ENCODE data around the gene EPAS1. TPM values are rescaled to one million over a fixed set of nuclear protein-coding genes. Genes with fewer than 3 reads are reported as not detected.
A peak's percentile ranks its signal among the peaks of the same experiment; 100 is the strongest.

EPAS1 gene
- total and polyA plus RNA-seq, 7 donors: 39.2 to 123 (median 80.4) TPM

DNA sequence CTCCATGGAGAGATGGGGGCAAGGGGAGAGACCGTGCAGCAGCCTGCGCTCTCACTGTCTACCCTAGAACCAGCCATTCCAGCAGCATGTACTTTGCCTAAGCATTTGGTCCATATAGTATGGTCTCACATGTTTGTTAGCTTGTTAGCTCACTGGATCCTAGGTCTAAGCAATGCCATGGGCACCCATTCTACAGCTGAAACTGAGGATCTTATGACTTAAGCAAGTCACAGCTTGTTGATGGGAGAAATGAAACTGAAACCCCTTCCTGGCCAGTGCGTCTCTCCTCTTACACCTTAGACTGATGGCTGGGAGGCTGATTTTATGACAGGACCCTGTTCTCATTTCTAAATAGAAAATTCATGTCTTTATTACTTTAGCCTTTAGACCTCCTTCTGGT lies 90.1 kb downstream of the EPAS1 start:
- no peaks in the 10 kb centered on the region for H3K4me1 ChIP-seq
- 88 to 96% (median 89%) methylated on average over 3 of the region's 3 CpGs for WGBS, 3 donors
- ATAC-seq (no peak), DNase-seq (no peak)
- peaks cover 3 to 49% of the 10 kb centered on the region in 2 donors for H3K36me3 ChIP-seq (ENCODE audit: insufficient read depth in 1 of 2, low read depth in 1 of 2)
- no peak overlapping the region for H3K4me3 ChIP-seq
- intact Hi-C loops (cut with DNase I): no loop called here
- H3K27ac ChIP-seq: no peak overlapping the region
- no peaks in the 10 kb centered on the region for H3K9me3 ChIP-seq
- H3K27me3 ChIP-seq (ENCODE audit: insufficient read depth in 3 of 3, low read length in 2 of 3): no peaks in the 10 kb centered on the region
- TF ChIP-seq, protein P1, sequence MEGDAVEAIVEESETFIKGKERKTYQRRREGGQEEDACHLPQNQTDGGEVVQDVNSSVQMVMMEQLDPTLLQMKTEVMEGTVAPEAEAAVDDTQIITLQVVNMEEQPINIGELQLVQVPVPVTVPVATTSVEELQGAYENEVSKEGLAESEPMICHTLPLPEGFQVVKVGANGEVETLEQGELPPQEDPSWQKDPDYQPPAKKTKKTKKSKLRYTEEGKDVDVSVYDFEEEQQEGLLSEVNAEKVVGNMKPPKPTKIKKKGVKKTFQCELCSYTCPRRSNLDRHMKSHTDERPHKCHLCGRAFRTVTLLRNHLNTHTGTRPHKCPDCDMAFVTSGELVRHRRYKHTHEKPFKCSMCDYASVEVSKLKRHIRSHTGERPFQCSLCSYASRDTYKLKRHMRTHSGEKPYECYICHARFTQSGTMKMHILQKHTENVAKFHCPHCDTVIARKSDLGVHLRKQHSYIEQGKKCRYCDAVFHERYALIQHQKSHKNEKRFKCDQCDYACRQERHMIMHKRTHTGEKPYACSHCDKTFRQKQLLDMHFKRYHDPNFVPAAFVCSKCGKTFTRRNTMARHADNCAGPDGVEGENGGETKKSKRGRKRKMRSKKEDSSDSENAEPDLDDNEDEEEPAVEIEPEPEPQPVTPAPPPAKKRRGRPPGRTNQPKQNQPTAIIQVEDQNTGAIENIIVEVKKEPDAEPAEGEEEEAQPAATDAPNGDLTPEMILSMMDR (IDR thresholded peaks at IDR 0.05): no peak

DNA sequence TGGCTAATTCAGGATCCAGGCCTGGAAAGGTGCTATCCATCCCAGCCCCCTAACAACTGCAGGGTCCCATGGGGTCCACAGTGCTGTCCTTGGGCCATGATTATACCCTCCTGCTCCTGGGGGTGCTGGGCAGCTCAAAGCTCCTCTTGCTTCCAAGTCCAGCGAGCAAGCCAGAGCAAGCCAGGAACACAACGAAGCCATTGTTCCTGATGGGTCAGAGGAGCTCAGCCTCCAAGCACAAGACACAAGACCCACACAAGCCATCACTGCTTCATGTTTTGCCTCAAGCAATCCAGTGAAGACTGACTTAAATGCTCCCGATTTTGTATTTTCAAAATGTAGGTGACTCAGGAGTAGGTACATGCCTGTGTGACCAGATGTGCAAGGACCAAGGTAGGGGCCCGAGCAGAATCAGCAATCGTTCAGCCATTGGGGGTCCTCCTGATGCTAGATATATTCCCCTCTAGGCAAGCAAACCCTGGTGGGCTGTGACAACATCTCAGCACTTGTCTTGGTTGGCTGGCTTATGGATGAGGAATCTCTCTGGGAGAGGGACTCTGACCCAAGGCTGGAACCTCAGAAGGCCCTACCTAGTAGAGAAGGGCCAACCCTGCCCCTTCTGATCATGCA lies 90.8 kb downstream of the EPAS1 start:
- H3K9me3 ChIP-seq: no peaks in the 10 kb centered on the region
- DNase-seq (no peak), ATAC-seq (no peak)
- H3K27ac ChIP-seq: no peak overlapping the region
- TF ChIP-seq, protein P1 (IDR thresholded peaks at IDR 0.05): no peak
- H3K36me3 ChIP-seq (ENCODE audit: insufficient read depth in 1 of 2, low read depth in 1 of 2): peaks cover 3 to 42% of the 10 kb centered on the region in 2 donors
- H3K4me3 ChIP-seq: no peak overlapping the region
- 83 to 93% (median 90%) methylated on average over 5 of the region's 5 CpGs for WGBS, 3 donors
- intact Hi-C loops (cut with DNase I): no loop called here
- no peaks in the 10 kb centered on the region for H3K4me1 ChIP-seq
- H3K27me3 ChIP-seq (ENCODE audit: insufficient read depth in 3 of 3, low read length in 2 of 3): no peaks in the 10 kb centered on the region

DNA sequence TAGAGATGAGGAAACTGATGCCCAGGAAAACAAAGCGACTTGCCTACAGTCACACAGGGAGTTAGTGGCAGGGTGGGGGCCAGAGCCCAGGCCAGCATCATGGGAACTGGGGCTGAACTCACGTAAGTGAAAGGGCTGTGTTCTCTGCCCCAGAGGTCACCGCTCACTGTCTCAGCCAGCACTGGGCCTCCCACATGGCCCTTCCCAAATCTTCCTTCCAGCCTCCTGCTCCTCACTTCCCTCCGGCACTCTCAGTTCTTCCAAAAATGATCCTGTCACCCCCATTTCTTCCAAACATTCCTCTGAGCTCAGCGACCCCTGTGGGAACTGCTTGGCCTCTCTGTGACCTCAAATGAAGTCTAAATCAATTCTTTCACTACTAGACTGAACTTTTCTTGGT lies 91.7 kb downstream of the EPAS1 start:
- no peak overlapping the region for H3K4me3 ChIP-seq
- ATAC-seq: peak in 3 of 4 donors; percentile 17 to 42 (median 26)
- TF ChIP-seq, protein P1 (IDR thresholded peaks at IDR 0.05): no peak
- no peaks in the 10 kb centered on the region for H3K9me3 ChIP-seq
- H3K27me3 ChIP-seq (ENCODE audit: insufficient read depth in 3 of 3, low read length in 2 of 3): no peaks in the 10 kb centered on the region
- intact Hi-C loops (cut with DNase I): no loop called here
- H3K27ac ChIP-seq: no peak overlapping the region
- H3K36me3 ChIP-seq (ENCODE audit: insufficient read depth in 1 of 2, low read depth in 1 of 2): peaks cover 3 to 34% of the 10 kb centered on the region in 2 donors
- 81 to 86% (median 82%) methylated on average over 5 of the region's 5 CpGs for WGBS, 3 donors
- no peak for DNase-seq
- no peaks in the 10 kb centered on the region for H3K4me1 ChIP-seq

DNA sequence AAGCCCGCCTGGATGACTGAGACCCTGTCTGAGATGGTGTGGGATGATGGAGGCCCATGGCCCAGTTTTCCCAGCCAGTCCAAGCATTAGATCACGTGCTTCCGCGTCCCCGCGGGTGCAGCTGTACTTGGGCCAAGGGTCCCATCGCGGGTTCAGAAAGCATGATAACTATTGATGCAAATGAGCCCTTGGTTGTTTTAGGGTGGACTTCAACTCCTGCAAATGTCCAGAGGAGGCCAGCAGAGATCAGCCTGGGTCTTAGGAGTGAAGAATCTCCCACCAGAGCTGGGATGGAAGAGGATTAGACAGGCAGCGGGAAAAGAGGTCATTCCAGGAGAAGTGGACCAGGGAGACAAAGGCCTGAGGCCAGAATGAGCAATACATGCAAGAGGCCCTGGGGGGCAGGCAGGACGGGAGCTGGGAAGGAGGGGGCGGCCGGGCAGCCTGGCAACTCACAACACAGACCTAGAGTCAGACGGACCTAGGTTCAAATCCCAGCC lies 92.3 kb downstream of the EPAS1 start:
- no peak overlapping the region for H3K27ac ChIP-seq
- H3K27me3 ChIP-seq (ENCODE audit: insufficient read depth in 3 of 3, low read length in 2 of 3): no peaks in the 10 kb centered on the region
- no peaks in the 10 kb centered on the region for H3K4me1 ChIP-seq
- peak in 2 of 4 donors; percentile 37 to 41 for ATAC-seq
- TF ChIP-seq, protein P1 (IDR thresholded peaks at IDR 0.05): no peak
- intact Hi-C loops (cut with DNase I): no loop called here
- peaks cover 3 to 29% of the 10 kb centered on the region in 2 donors for H3K36me3 ChIP-seq (ENCODE audit: insufficient read depth in 1 of 2, low read depth in 1 of 2)
- H3K4me3 ChIP-seq: no peak overlapping the region
- 76 to 83% (median 77%) methylated on average over 13 of the region's 13 CpGs for WGBS, 3 donors
- no peaks in the 10 kb centered on the region for H3K9me3 ChIP-seq
- no peak for DNase-seq

DNA sequence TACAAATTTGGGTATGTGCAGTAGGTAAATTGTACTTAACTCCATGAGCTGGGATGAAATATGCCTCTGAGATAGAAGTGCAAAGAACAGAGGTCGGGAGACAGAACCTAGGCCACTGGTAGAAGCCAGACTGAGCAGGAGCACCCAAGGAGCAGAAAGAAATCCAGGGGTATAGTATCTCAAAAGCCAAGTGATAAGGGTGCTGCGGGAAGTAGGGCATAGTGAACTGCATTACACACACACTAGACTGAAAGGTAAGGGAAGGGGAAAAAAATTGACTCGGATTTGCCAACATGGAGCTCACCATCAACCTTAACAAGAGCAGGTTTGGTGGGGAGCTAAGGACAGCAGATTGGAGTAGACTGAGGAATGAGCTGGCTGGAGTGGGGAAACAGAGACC lies 92.8 kb downstream of the EPAS1 start:
- Histone ChIP-seq H3K27me3 (ENCODE audit: insufficient read depth in 3 of 3, low read length in 2 of 3) (no peaks in the 10 kb centered on the region), H3K4me3 (no peak overlapping the region), H3K27ac (no peak overlapping the region), H3K4me1 (no peaks in the 10 kb centered on the region), H3K9me3 (no peaks in the 10 kb centered on the region), H3K36me3 (ENCODE audit: insufficient read depth in 1 of 2, low read depth in 1 of 2) (peaks cover 3 to 23% of the 10 kb centered on the region in 2 donors)
- WGBS, 3 donors: 89 to 95% (median 95%) methylated on average over 3 of the region's 3 CpGs
- ATAC-seq (no peak), DNase-seq (no peak)
- intact Hi-C loops (cut with DNase I): no loop called here
- TF ChIP-seq, protein P1 (IDR thresholded peaks at IDR 0.05): no peak

All from psoas muscle (tissue), 8 donors.